Glomerular endothelial cell (primary cell): ENCODE results near the gene PTTG1. TPM values are rescaled to one million over a fixed set of nuclear protein-coding genes. Genes with fewer than 3 reads are reported as not detected.

Source experiments
- DNase-seq: peaks from one replicate; pipeline ENCODE4 v3.0.0-alpha.2; 2011; ENCODE audit warnings: low read depth, low spot score; ENCODE audit errors: extremely low read depth
- total RNA-seq: library from RNA; depleted of rRNA; stranded (reverse); fragments of >200 nt; gene quantifications from 2 replicates; pipeline ENCODE4 v1.2.3, GENCODE V29; 2015

PTTG1 gene
- total RNA-seq, 1 donor from 2014 or later, result 81.2 TPM

- no peak for DNase-seq
These were observed 30.4 kb downstream of the PTTG1 start for GRCh38 chr5:160452036-160452435.

- no peak for DNase-seq
These were observed 31.1 kb downstream of the PTTG1 start for GRCh38 chr5:160452795-160453194.

DNA sequence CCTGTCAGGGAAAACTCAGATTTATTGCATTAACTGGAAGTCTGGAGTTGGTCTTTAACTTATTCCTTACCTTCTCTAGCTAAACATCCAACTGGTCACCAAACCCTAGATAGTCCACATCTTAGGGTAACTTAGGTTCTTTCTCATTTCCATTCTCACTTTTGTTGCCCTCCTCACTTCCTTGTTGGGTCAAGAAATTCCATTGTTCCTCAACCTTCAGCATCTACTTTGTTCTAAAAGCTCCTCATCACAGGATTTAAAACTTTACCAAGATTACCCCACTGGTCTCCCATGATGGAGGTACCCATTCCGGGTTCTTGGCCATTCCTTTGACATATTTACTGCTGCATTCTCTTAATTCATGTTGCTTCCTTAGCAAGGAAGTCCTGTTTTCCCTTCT lies 32.1 kb downstream of the PTTG1 start:
- no peak for DNase-seq

GRCh38 chr5:160455600-160455999 lies 33.9 kb downstream of the PTTG1 start:
- DNase-seq, result no peak

- no peak for DNase-seq
These were observed 35.0 kb downstream of the PTTG1 start for GRCh38 chr5:160456480-160457177.

- DNase-seq, result no peak
These were observed 35.6 kb downstream of the PTTG1 start for GRCh38 chr5:160457252-160457651.

GRCh38 chr5:160458806-160459800 lies 37.4 kb downstream of the PTTG1 start:
- no peak for DNase-seq

- no peak for DNase-seq
These were observed 38.9 kb downstream of the PTTG1 start for GRCh38 chr5:160460377-160461049.

GRCh38 chr5:160461378-160461777 lies 39.7 kb downstream of the PTTG1 start:
- DNase-seq, result no peak

DNA sequence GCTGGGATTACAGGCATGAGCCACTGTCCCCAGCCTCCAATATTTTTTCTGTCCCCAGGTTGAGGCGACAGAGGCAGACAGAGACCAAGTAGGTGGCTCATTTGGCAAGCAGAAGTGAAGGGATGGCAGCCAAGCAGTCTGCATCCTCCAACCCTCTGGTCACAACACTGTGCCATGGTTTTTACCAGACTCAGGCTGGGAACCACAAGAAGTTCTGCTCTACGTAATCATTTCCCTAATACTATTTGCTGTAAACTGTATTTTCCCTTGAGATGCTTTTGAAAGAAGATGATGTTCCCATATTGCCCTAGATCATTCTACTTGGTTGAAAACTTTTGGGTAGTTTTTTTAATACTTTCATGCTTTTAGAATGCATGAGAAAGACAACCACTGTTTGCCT lies 40.5 kb downstream of the PTTG1 start:
- DNase-seq, result no peak

- DNase-seq, result no peak
These were observed 41.6 kb downstream of the PTTG1 start for GRCh38 chr5:160463227-160463626.

DNA sequence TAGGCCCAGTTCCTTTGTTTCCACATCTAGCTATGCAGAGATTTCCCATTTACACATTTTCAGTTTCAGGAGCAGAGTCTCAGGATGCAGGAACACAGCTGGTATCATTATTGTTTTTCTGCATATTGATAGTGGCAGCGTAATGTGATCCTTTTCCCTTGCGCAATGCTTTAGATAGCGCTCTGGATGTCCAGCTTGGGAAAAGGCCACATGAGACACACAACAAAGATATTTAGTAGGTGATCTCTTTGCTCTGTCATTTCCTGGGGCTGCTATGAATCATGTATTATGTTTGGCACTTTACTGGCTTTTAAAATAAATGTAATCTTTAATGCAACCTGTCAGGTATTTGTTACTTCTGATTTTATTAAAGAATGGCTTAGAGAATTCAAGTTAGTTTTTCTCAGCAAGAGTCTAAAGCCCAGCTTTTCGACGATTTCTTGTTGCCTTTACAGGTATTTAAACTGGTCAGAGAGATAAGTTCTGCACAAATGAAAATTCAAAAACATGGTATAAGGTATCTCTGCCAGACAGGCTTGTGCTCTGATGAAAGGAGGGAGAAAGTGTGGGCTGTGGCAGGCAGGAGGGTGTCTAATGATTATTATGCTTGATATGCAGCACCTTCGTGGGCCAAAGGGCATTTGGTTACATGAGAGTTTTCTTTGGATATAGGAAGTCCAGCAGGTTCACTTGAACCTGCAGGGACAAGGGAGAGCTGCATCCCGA lies 42.2 kb downstream of the PTTG1 start:
- no peak for DNase-seq

DNA sequence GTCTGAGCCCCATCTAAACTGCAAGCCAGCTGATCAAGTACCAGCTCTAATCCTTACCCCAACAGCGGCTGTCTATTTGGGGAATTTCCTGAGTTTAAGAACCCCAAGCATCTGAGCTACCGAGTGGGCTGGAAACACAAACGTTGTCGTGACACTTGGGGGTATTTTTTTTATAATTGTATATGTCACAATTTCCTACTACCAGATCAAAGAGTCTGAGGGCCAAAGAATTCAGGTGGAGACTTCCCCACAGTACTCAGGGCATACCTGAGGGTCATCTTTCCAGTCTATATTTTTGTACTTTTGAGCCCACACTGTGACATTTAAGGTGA lies 42.8 kb downstream of the PTTG1 start:
- no peak for DNase-seq

DNA sequence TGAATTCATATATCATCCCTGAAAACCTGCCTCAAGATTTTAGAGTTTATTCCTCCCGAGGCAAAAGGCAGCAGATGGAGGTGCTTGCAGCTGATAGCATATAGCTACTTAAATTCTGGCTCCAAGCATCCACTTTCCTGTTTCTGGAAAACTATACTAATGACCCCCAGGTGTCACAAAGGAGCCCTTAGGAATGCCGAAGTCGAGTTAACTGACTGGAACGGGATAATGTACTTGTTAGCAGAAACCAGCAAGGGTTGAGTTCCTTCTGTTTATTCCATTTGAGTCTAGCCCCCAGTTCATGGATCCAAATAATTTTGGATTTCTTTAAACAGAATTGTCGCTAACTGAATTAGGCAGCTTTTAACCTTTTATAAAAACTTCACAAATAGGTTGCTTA lies 44.5 kb downstream of the PTTG1 start:
- DNase-seq, result no peak

DNA sequence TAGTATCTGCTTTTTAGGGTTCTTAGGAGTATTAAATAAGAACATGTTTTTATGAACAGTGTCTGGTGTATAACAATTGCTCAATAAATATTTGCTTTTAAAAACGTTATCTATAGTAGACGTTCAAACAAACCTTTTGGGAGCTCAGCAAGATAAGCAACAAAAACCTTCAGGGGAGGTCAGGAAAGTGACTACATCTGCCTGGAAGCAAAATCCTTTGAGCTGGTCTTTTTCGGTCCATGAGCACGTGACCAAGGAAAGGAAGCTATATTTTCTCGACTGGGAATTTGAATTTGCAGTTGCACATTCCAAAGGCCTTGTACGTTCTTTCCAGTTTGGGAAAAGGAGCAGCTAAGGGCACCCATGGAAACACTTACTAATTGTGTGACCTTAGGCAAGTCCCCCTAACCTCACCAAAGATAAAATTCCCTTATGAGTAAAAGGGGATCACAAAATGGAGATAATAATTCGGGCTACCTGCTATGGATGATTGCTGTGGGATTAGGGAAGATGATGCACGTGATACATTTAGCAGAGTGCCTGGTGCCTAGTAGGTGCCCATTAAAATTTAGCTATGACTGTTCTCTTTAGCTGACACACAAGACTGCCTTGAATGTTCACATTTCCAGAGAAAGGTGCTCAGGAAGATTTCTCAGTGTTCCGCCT lies 45.4 kb downstream of the PTTG1 start:
- no peak for DNase-seq

DNA sequence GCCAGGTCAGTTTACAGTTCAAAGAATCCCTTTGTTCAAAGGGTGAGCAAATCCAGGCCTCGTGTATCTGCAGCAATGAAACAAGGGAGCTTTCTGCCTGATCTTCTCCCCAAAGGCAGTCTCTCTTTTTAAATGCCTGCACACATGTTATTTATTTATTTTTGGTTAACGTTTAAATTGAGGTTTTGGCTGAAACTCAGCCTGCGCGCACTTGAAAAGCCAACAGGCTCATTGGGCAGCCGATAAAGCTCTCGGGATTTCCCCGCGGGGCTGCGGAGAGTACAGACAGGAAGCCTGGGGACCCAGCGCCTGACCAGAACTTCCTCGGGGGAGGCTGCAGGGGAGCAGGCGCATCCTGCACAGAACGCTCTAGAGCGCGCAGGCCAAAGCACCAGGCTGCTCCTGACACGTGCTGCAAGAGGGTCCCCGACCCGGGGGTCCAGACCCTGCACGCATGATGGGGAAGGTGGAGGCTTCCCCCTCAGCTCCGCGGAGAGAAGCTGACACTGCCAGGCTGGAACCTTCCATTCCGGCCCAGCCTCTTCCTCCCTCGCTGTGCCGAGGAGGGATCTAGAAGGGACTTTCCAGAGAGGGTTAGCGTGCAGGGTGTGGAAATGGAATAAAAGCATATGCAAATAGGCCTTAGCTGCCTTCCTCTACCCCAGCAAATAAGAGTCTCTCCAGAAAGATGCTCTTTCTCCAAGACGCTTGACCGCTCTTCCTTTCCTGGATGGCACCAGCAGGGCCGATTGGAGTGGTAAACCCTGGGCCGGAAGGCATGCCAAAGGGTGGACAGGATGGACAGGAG lies 46.1 kb downstream of the PTTG1 start:
- DNase-seq, result no peak

- no peak for DNase-seq
These were observed 46.8 kb downstream of the PTTG1 start for GRCh38 chr5:160468363-160468975.

DNA sequence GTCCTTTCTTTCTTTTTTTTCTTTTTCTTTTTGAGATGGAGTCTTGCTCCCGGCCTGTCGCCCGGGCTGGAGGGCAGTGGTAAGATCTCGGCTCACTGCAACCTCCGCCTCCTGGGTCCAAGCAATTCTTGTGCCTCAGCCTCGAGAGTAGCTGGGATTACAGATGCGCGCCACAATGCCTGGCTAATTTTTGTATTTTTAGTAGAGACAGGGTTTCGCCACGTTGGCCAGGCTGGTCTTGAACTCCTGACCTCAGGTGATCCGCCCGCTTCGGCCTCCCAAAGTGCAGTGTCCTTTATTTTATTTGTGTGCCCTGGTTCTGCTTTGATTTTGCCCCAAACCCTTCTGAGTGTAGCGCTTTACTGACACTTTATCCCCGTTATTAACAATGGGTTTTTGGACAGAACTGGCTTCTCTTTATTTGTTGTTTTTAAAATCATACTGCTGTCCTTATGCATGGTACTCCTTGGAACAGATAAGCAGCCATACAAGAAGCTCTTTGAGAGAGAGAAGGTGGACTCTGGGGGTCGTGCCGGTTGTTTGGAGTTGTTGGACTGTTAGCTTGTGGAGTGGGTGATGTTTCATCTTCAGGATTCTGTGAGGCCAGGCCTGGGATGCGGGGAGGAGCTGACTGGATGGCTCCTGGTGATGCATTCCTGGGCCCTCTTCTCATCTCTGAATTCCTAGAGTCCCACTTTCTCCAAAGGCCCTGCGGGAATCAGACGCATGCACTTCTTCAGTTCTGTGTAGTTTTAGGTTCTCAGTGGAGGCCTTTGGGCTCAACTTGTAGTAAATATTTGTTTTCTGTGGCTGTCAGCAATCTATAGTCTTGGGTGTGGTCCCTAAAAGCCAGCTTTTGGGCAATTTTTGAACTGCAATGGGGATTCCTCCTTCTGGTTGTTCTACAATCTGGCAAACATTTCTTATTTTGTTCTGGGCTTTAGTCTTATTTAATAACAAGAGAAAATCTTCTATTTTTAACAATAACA lies 47.8 kb downstream of the PTTG1 start:
- no peak for DNase-seq
